SK-N-SH treated with all-trans-retinoic acid at 6 μM for 48 hours (cell line): ENCODE measurements around the gene APMAP.

Source experiments
- PATZ1 ChIP-seq: fragments of 250-450 bp; sonication (Bioruptor Pico); IDR thresholded peaks from 2 replicates; pipeline ENCODE4 v1.8.0; 2020; ENCODE audit warnings: mild to moderate bottlenecking, moderate library complexity, borderline replicate concordance
- ZFP3 ChIP-seq: fragments of 250-450 bp; sonication (Bioruptor Pico); IDR thresholded peaks from 2 replicates; pipeline ENCODE4 v1.5.0; 2020; ENCODE audit warnings: mild to moderate bottlenecking, moderate library complexity
- ZNF565 ChIP-seq: fragments of 450-650 bp; formaldehyde crosslinking; conservative IDR thresholded peaks from 2 replicates; pipeline ENCODE4 v1.5.0; 2020; ENCODE audit warnings: low read depth, mild to moderate bottlenecking, moderate library complexity
- ZNF8 ChIP-seq: fragments of 450-650 bp; formaldehyde crosslinking; IDR thresholded peaks from 2 replicates; pipeline ENCODE4 v1.5.0; 2020; ENCODE audit warnings: mild to moderate bottlenecking, moderate library complexity

GRCh38 chr20:24948939-24949679, 43.4 kb downstream of the APMAP start, which contains the start of gene CST7:
- no peak for TF ChIP-seq ZFP3 (CRISPR knock-in tag)
- TF ChIP-seq ZNF565 (CRISPR knock-in tag): no peak
- no peak for TF ChIP-seq ZNF8 (CRISPR knock-in tag)
- no peak for TF ChIP-seq PATZ1 (CRISPR knock-in tag)
